H1 (cell line): ENCODE data around the gene IFT122. TPM values are rescaled to one million over a fixed set of nuclear protein-coding genes. Genes with fewer than 3 reads are reported as not detected.

Experiments
- CTCF ChIA-PET: fragments of 300-600 bp; sonication (Branson Sonifier 250); formaldehyde crosslinking; loops from one replicate; lab custom pipeline; 2021; ENCODE audit not compliant: partially characterized antibody; lab: Charles Lee
- POLR2A ChIA-PET: fragments of 300-600 bp; sonication (Branson Sonifier 250); formaldehyde crosslinking; loops from one replicate; lab custom pipeline; 2021; ENCODE audit warnings: inconsistent platforms; ENCODE audit not compliant: partially characterized antibody; lab: Charles Lee
- DNase-seq, 2 experiments: peaks; one replicate each; pipeline versions ENCODE4 v3.0.0 to v3.0.0-alpha.2; 2010 to 2022; ENCODE audit warnings: low spot score in 2 of 2, low read depth in 1 of 2, mixed read lengths in 1 of 2
- FAIRE-seq: peaks from 2 replicates; lab custom pipeline; 2011; peaks lifted over from hg19 to GRCh38; lab: Jason Lieb, UNC
- H2AFZ ChIP-seq: 2 replicates; pipeline ENCODE4 v1.8.1; 2012; ENCODE audit warnings: low read length, inconsistent platforms
- H2AK5ac ChIP-seq: 2 replicates; pipeline ENCODE4 v1.6.1; 2013; ENCODE audit warnings: low read depth, low read length
- H2BK120ac ChIP-seq: replicated peaks from 2 replicates; pipeline ENCODE3; 2013; ENCODE audit warnings: low read depth, low read length, inconsistent platforms
- H2BK12ac ChIP-seq: 2 replicates; pipeline ENCODE4 v1.6.1; 2013; ENCODE audit warnings: low read depth, low read length
- H2BK15ac ChIP-seq: 2 replicates; pipeline ENCODE4 v1.6.1; 2013; ENCODE audit warnings: low read length
- H2BK20ac ChIP-seq: 2 replicates; pipeline ENCODE4 v1.6.1; 2013; ENCODE audit warnings: low read length
- H2BK5ac ChIP-seq: 2 replicates; pipeline ENCODE4 v1.6.1; 2013; ENCODE audit warnings: low read depth, low read length
- H3K14ac ChIP-seq: 2 replicates; pipeline ENCODE4 v1.6.1; 2013; ENCODE audit warnings: inconsistent platforms; ENCODE audit not compliant: insufficient read length
- H3K18ac ChIP-seq: 2 replicates; pipeline ENCODE4 v1.6.1; 2013; ENCODE audit warnings: low read length; ENCODE audit errors: extremely low read depth
- H3K23ac ChIP-seq: 2 replicates; pipeline ENCODE4 v1.6.1; 2013; ENCODE audit warnings: inconsistent platforms; ENCODE audit not compliant: insufficient read length
- H3K23me2 ChIP-seq: 2 replicates; pipeline ENCODE4 v1.6.1; 2013; ENCODE audit warnings: low read depth, low read length
- H3K27ac ChIP-seq: 2 replicates; pipeline ENCODE4 v1.6.1; 2011; ENCODE audit warnings: low read depth, low read length, inconsistent platforms
- H3K27me3 ChIP-seq, 4 experiments: replicated peaks in 1 of 4; 1 replicate in 1 of 4; 2 replicates in 3 of 4; pipeline versions ENCODE4 v1.6.1 to v1.8.1; 2011 to 2013; ENCODE audit warnings: low read length in 3 of 4, mild to moderate bottlenecking in 3 of 4, inconsistent platforms in 2 of 4, mixed read lengths in 2 of 4, moderate library complexity in 1 of 4; ENCODE audit not compliant: control insufficient read depth in 3 of 4, insufficient read depth in 3 of 4; ENCODE audit errors: extremely low read depth in 1 of 4
- H3K36me3 ChIP-seq, 4 experiments: 2 replicates each; pipeline versions ENCODE4 v1.6.1 to v1.8.1; 2011 to 2013; ENCODE audit warnings: mild to moderate bottlenecking in 4 of 4, low read length in 3 of 4, moderate library complexity in 2 of 4, control low read depth in 1 of 4, inconsistent platforms in 1 of 4; ENCODE audit not compliant: insufficient read depth in 4 of 4, control insufficient read depth in 2 of 4
- H3K4ac ChIP-seq: replicated peaks from 2 replicates; pipeline ENCODE3; 2013; ENCODE audit warnings: low read length, low read depth, mixed read lengths, inconsistent platforms; ENCODE audit not compliant: insufficient read length
- H3K4me1 ChIP-seq, 4 experiments: replicated peaks in 1 of 4; 1 replicate in 1 of 4; 2 replicates in 3 of 4; pipeline versions ENCODE4 v1.6.1 to v1.8.1; 2011 to 2013; ENCODE audit warnings: low read length in 3 of 4, inconsistent platforms in 2 of 4, mixed read lengths in 1 of 4; ENCODE audit not compliant: insufficient read depth in 4 of 4, control insufficient read depth in 3 of 4
- H3K4me2 ChIP-seq, 2 experiments: 2 replicates each; pipeline versions ENCODE4 v1.6.1 to v1.8.1; 2011 to 2013; ENCODE audit warnings: low read depth in 2 of 2, low read length in 2 of 2, control low read depth in 1 of 2, inconsistent platforms in 1 of 2, mild to moderate bottlenecking in 1 of 2; ENCODE audit not compliant: insufficient read depth in 1 of 2
- H3K4me3 ChIP-seq, 4 experiments: fragments of 200-600, 300-600 bp in 1 of 4; sonication (generic), shearing (Covaris generic), sonication (Bioruptor Twin) in 1 of 4; 2 replicates each; pipeline versions ENCODE4 v1.5.1 to v1.8.1; 2011 to 2016; ENCODE audit warnings: low read length in 4 of 4, low read depth in 3 of 4, control low read depth in 2 of 4, inconsistent platforms in 2 of 4, mild to moderate bottlenecking in 2 of 4, mixed read lengths in 1 of 4, moderate library complexity in 1 of 4; ENCODE audit not compliant: insufficient read depth in 2 of 4; ENCODE audit errors: extremely low read depth in 1 of 4
- H3K56ac ChIP-seq: replicated peaks from 2 replicates; pipeline ENCODE3; 2013; ENCODE audit warnings: low read depth, mild to moderate bottlenecking, mixed read lengths, low read length, inconsistent platforms; ENCODE audit not compliant: insufficient read length
- H3K79me1 ChIP-seq: 2 replicates; pipeline ENCODE4 v1.6.1; 2013; ENCODE audit warnings: low read depth, low read length, control low read depth
- H3K79me2 ChIP-seq, 2 experiments: 2 replicates each; pipeline versions ENCODE4 v1.6.1 to v1.8.1; 2012 to 2013; ENCODE audit warnings: low read length in 2 of 2, mild to moderate bottlenecking in 2 of 2, inconsistent platforms in 1 of 2; ENCODE audit not compliant: insufficient read depth in 2 of 2, control insufficient read depth in 1 of 2
- H3K9ac ChIP-seq, 4 experiments: replicated peaks in 1 of 4; 1 replicate in 1 of 4; 2 replicates in 3 of 4; pipeline versions ENCODE4 v1.6.1 to v1.8.1; 2011 to 2013; ENCODE audit warnings: low read depth in 3 of 4, low read length in 3 of 4, control low read depth in 2 of 4, mild to moderate bottlenecking in 2 of 4, moderate library complexity in 2 of 4, inconsistent platforms in 1 of 4; ENCODE audit errors: extremely low read depth in 1 of 4
- H3K9me3 ChIP-seq, 2 experiments: 2 replicates each; pipeline versions ENCODE4 v1.6.1 to v1.8.1; 2012 to 2013; ENCODE audit warnings: mild to moderate bottlenecking in 2 of 2, moderate library complexity in 2 of 2, control low read depth in 1 of 2, inconsistent platforms in 1 of 2, low read depth in 1 of 2, low read length in 1 of 2, mixed read lengths in 1 of 2; ENCODE audit not compliant: insufficient read depth in 2 of 2
- H4K20me1 ChIP-seq, 2 experiments: replicated peaks in 1 of 2; 2 replicates each; pipeline versions ENCODE3 to v1.8.1; 2011 to 2013; ENCODE audit warnings: inconsistent platforms in 2 of 2, low read length in 2 of 2, mild to moderate bottlenecking in 1 of 2; ENCODE audit not compliant: insufficient read depth in 2 of 2, control insufficient read depth in 1 of 2
- H4K5ac ChIP-seq: 2 replicates; pipeline ENCODE4 v1.6.1; 2013; ENCODE audit warnings: low read length, low read depth, mixed read lengths, inconsistent platforms; ENCODE audit not compliant: insufficient read length
- H4K8ac ChIP-seq: 2 replicates; pipeline ENCODE4 v1.8.0; 2013; ENCODE audit warnings: mild to moderate bottlenecking, moderate library complexity, low read length, inconsistent platforms; ENCODE audit not compliant: insufficient read depth; ENCODE audit errors: extremely low read depth
- H4K91ac ChIP-seq: replicated peaks from 2 replicates; pipeline ENCODE3; 2013; ENCODE audit warnings: low read length, mixed read lengths, inconsistent platforms; ENCODE audit not compliant: insufficient read length
- EGR1 ChIP-seq: IDR thresholded peaks from 2 replicates; pipeline ENCODE4 v1.6.1; 2011; ENCODE audit warnings: low read depth, low read length, borderline replicate concordance
- EP300 ChIP-seq, 2 experiments: IDR thresholded peaks; 1 replicate in 1 of 2; 2 replicates in 1 of 2; pipeline ENCODE4 v1.6.1; 2011 to 2012; ENCODE audit warnings: low read depth in 2 of 2, low read length in 2 of 2, mild to moderate bottlenecking in 2 of 2, borderline replicate concordance in 1 of 2, inconsistent platforms in 1 of 2, moderate library complexity in 1 of 2
- KDM1A ChIP-seq: fragments of 200-600, 300-600 bp; sonication (generic); IDR thresholded peaks from 2 replicates; pipeline ENCODE4 v1.7.1; 2016; ENCODE audit warnings: mild to moderate bottlenecking, low read length, borderline replicate concordance
- RAD21 ChIP-seq, 2 experiments: IDR thresholded peaks in 1 of 2; conservative IDR thresholded peaks in 1 of 2; 2 replicates each; pipeline ENCODE4 v1.6.1; 2011; ENCODE audit warnings: low read depth in 2 of 2, low read length in 2 of 2, improper control_type of control experiment in 1 of 2, inconsistent platforms in 1 of 2, mild to moderate bottlenecking in 1 of 2, moderate library complexity in 1 of 2
- RFX5 ChIP-seq: IDR thresholded peaks from 2 replicates; pipeline ENCODE4 v1.6.1; 2011; ENCODE audit warnings: low read depth, low read length, improper control_type of control experiment, borderline replicate concordance
- TBP ChIP-seq: IDR thresholded peaks from 2 replicates; pipeline ENCODE4 v1.6.1; 2011; ENCODE audit warnings: low read depth, low read length, improper control_type of control experiment
- TEAD4 ChIP-seq: IDR thresholded peaks from 2 replicates; pipeline ENCODE4 v1.6.1; 2012; ENCODE audit warnings: low read depth, low read length, inconsistent platforms, mixed read lengths
- YY1 ChIP-seq: IDR thresholded peaks from 2 replicates; pipeline ENCODE4 v1.6.1; 2011; ENCODE audit warnings: low read depth, mild to moderate bottlenecking, low read length
- WGBS, 2 experiments: shearing (Covaris generic) in 1 of 2; methylation state at CpG; one replicate each; pipeline versions ENCODE4 v1.1.6 to v1.1.7; 2013 to 2015; ENCODE audit warnings: low lambda C conversion rate in 2 of 2, mixed read lengths in 2 of 2, inconsistent platforms in 1 of 2, low coverage in 1 of 2, missing lambda C conversion rate in 1 of 2; ENCODE audit not compliant: insufficient replicate concordance in 2 of 2, insufficient coverage in 1 of 2, insufficient read length in 1 of 2; ENCODE audit errors: extremely low coverage in 1 of 2, missing lambda C conversion rate in 1 of 2; 5-methylcytosine and 5-hydroxymethylcytosine counted together
- polyA plus RNA-seq, 7 experiments: library from polyadenylated mRNA; depleted of rRNA in 3 of 7; stranded (reverse) in 5 of 7; unstranded in 2 of 7; fragments of >200 nt in 5 of 7; fragments of 200-250 nt in 2 of 7; gene quantifications; 1 replicate in 5 of 7; 2 replicates in 1 of 7; 4 replicates in 1 of 7; pipeline versions ENCODE4 v1.2.1 to v1.2.3, GENCODE V29; 2011 to 2013; ENCODE audit warnings: missing spikeins in 2 of 7, mixed read lengths in 2 of 7
- total RNA-seq: library from RNA; stranded (reverse); fragmentation: NEBNext Ultra II Directional; extraction: Animal tissue kit (Norgen Biotek cat#: 25700); gene quantifications from 2 replicates; pipeline ENCODE4 v1.2.1, GENCODE V29; 2021
- TF ChIP-seq, protein P1 (sequence below): IDR thresholded peaks from 2 replicates; pipeline ENCODE4 v1.6.1; 2011; ENCODE audit warnings: low read depth, mild to moderate bottlenecking, low read length; ENCODE audit not compliant: insufficient read depth
- TF ChIP-seq, protein P2 (sequence below): IDR thresholded peaks from 2 replicates; pipeline ENCODE4 v1.6.1; 2012; ENCODE audit warnings: inconsistent platforms

IFT122 gene
- total and polyA plus RNA-seq, 2 of the 8 experiments (the other 6 are each of a cell fraction or from before 2014, with no cell fraction given) = 23.7 to 25.1 TPM

- Histone ChIP-seq H3K23me2 (no peaks in the 10 kb centered on the region; the same call in 1 of the 2 replicates), H4K91ac (no peak overlapping the region), H3K4me2 (no peak overlapping the region), H3K79me2 (no peaks in the 10 kb centered on the region), H3K14ac (no peak overlapping the region), H3K4ac (no peak overlapping the region), H3K27me3 (no peaks in the 10 kb centered on the region), H2BK15ac (no peak overlapping the region), H3K56ac (no peak overlapping the region), H3K4me3 (no peak overlapping the region), H2BK12ac (no peak overlapping the region), H2BK120ac (no peak overlapping the region), H3K79me1 (no peaks in the 10 kb centered on the region), H3K23ac (no peak overlapping the region), H2AFZ (no peak overlapping the region), H3K27ac (no peak overlapping the region), H2BK5ac (no peak overlapping the region), H4K8ac (no peak overlapping the region), H2BK20ac (no peak overlapping the region), H4K20me1 (no peaks in the 10 kb centered on the region), H2AK5ac (no peak overlapping the region), H4K5ac (no peak overlapping the region), H3K36me3 (peaks cover 0 to 14% (median 4%) of the 10 kb centered on the region in 4 experiments; a peak in 5 of 8 replicates), H3K9ac (no peak overlapping the region), H3K4me1 (no peaks in the 10 kb centered on the region), H3K18ac (no peak overlapping the region), H3K9me3 (no peaks in the 10 kb centered on the region)
- CTCF ChIA-PET = interaction anchor here (0.9 kb wide), 1 partner anchor 86 kb away, joined by 4 read pairs; no protein-coding TSS in a partner anchor
- TF ChIP-seq, protein P1, sequence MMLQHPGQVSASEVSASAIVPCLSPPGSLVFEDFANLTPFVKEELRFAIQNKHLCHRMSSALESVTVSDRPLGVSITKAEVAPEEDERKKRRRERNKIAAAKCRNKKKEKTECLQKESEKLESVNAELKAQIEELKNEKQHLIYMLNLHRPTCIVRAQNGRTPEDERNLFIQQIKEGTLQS = no peak
- TF ChIP-seq TEAD4 (no peak), KDM1A (no peak), RAD21 (IDR thresholded peaks at IDR 0.05 in 1 of 2, conservative IDR thresholded peaks at IDR 0.05 in 1 of 2; ENCODE audit: low read depth in 2 of 2, low read length in 2 of 2) (no peak), RFX5 (no peak), TBP (no peak), EP300 (IDR thresholded peaks at IDR 0.05; ENCODE audit: borderline replicate concordance in 1 of 2, low read depth in 2 of 2, low read length in 2 of 2) (no peak), YY1 (no peak), EGR1 (no peak)
- TF ChIP-seq, protein P2, sequence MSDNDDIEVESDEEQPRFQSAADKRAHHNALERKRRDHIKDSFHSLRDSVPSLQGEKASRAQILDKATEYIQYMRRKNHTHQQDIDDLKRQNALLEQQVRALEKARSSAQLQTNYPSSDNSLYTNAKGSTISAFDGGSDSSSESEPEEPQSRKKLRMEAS = no peak
- WGBS, 2 experiments = 96% methylated on average over 2 of the region's 2 CpGs; no CpG with 5 or more reads in 1 of the 2 experiments
- DNase-seq (no peak), FAIRE-seq (no peak)
- POLR2A ChIA-PET = no interaction called here
Observed at GRCh38 chr3:129469026-129469425, 29.0 kb downstream of the IFT122 start.
